Brain microvascular endothelial cell (primary cell): ENCODE data around the gene HYDIN.
"Not testable (repeated sequence)": the region's sequence is repeated elsewhere in the genome, so short reads cannot be mapped to it uniquely, and the experiment has no call there.

Experiments used
- DNase-seq: peaks from one replicate; pipeline ENCODE4 v3.0.0-alpha.2; 2020
- H3K27ac ChIP-seq: fragments of 250-450 bp; sonication (Bioruptor Pico); 2 replicates; pipeline ENCODE4 v1.5.1; 2020; ENCODE audit warnings: mild to moderate bottlenecking, moderate library complexity
- H3K27me3 ChIP-seq: fragments of 250-450 bp; sonication (Bioruptor Pico); replicated peaks from 2 replicates; pipeline ENCODE4 v1.5.1; 2020; ENCODE audit warnings: mild to moderate bottlenecking
- H3K36me3 ChIP-seq: fragments of 250-450 bp; sonication (Bioruptor Pico); replicated peaks from 2 replicates; pipeline ENCODE4 v1.5.1; 2020; ENCODE audit warnings: mild to moderate bottlenecking
- H3K4me3 ChIP-seq: 2 replicates; pipeline ENCODE4 v1.5.1; 2011; ENCODE audit warnings: low read depth, mild to moderate bottlenecking, control low read depth, low read length, moderate library complexity
- in situ Hi-C: cut with HindIII; loops from 2 replicates; pipeline ENCODE4 v1.10.0; 2017; ENCODE audit warnings: low sequenced_read_pairs, low pct_ligation_motif_present
- TF ChIP-seq, protein P1 (sequence below): IDR thresholded peaks from 2 replicates; pipeline ENCODE4 v1.5.1; 2011; ENCODE audit warnings: low read depth, mild to moderate bottlenecking, moderate library complexity, low read length, control low read depth, inconsistent platforms; ENCODE audit errors: missing control alignments

Gene HYDIN

DNA sequence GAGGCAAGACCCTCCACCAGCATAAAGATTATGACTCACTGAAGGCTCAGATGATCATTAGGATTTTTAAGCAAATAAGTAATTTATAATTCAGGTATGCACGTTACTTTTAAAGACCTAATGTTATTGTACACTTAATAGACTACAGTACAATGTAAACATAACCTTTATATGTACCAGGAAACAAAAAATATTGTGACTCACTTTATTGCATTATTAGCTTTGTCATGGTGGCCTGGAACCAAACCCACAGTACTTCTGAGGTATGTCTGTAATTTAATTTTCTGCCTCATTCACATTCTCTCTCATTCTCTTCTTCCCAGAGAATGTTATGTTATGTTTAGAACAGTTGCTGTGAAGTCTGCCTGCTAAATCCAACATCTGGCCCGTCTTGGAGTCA, 407.8 kb downstream of the HYDIN start:
- H3K27ac ChIP-seq, H3K36me3 ChIP-seq, DNase-seq, H3K27me3 ChIP-seq, H3K4me3 ChIP-seq, in situ Hi-C loops: not testable (repeated sequence)

DNA sequence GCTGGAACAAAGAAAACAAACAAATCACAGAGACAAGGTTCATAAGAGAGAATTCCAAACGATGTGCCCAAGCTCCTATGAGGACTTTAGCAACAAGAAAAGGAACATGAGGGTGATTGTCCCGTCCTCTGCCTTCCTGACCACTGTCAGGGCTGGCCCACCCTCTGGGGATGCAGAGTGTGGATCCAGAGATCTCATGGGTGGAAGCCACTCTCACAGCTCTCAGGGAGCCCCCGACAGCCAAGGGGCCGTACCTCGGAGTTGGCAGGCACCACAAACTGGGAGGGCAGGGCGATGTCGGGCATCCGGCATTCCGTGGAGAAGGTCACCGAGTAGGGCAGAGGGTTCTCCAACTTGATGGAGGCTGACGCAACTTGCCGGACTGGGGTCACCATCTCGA, 412.4 kb downstream of the HYDIN start:
- H3K36me3 ChIP-seq, H3K27me3 ChIP-seq, DNase-seq, H3K4me3 ChIP-seq, in situ Hi-C loops, H3K27ac ChIP-seq: not testable (repeated sequence)

DNA sequence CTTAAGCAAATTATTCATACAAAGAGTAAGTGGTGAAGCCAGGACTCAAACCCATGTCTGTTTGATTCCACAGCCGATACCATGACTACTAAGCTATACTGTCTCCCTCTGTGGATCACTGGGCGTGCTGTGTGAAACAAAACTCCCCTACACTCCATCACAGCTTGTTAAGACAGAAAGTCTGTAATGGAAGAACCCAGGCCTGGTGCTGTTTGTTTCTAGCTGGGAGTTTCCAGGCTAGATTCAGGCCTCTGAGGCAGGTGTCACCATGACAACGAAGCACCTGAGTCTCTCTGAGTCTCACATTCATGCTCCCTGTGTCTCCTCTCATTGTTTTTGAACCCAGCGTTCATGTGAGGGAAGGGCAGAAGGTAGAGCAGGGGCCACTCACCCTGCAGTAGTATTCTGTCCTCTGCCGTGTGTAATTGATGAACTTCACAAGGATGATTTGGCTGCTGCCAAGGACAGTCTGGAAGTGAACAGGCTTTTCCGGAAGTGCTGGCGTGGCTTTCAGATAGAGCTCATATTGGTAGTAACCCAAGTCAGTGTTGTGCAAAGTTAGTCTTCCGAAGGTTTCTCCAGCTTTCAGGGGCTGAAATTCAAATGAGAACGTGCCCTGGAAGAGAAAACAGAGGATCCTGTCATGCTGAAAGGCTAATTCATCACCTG, 421.0 kb downstream of the HYDIN start:
- H3K27ac ChIP-seq: no peak overlapping the region
- no peak for DNase-seq
- no peaks in the 10 kb centered on the region for H3K36me3 ChIP-seq
- H3K27me3 ChIP-seq: no peaks in the 10 kb centered on the region
- in situ Hi-C loops: no loop called here
- TF ChIP-seq, protein P1, sequence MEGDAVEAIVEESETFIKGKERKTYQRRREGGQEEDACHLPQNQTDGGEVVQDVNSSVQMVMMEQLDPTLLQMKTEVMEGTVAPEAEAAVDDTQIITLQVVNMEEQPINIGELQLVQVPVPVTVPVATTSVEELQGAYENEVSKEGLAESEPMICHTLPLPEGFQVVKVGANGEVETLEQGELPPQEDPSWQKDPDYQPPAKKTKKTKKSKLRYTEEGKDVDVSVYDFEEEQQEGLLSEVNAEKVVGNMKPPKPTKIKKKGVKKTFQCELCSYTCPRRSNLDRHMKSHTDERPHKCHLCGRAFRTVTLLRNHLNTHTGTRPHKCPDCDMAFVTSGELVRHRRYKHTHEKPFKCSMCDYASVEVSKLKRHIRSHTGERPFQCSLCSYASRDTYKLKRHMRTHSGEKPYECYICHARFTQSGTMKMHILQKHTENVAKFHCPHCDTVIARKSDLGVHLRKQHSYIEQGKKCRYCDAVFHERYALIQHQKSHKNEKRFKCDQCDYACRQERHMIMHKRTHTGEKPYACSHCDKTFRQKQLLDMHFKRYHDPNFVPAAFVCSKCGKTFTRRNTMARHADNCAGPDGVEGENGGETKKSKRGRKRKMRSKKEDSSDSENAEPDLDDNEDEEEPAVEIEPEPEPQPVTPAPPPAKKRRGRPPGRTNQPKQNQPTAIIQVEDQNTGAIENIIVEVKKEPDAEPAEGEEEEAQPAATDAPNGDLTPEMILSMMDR: no peak
- H3K4me3 ChIP-seq: no peak overlapping the region

DNA sequence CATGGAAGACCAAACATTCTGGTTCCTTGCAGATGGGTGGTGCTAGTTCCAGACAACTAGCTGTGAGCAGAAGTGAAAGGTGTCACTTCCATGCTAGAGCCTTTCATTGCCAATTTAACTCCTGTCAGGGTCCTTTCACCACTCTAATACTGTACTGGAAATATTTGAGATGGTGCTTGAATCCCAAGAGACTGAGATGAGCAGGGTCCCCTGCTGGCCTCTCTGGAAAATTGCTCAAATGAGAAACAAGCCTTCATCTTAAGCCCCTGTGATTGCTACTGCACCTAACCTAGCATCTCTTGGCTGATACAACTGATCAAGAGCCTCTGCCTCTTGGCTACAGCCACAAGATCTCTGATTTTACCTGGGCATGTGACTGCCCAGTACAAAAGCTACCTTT, 422.2 kb downstream of the HYDIN start:
- in situ Hi-C loops: no loop called here

DNA sequence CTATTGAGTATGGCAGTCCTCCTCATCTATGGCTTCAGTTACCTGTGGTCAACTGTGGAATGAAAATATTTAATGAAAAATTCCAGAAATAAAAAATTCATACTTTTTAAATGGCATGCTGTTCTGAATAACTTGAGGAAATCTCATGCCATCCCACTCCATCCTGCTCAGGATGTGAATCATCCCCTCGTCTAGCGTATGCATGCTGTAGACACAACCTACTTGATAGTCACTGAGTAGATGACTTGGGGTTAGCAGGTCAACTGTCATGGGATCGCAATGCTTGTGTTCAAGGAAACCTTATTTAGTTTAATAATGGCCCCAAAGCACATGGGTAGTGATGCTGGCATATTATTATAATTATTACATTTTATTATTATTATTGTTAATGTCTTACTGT, 424.7 kb downstream of the HYDIN start:
- Histone ChIP-seq H3K4me3 (no peak overlapping the region), H3K27me3 (no peaks in the 10 kb centered on the region), H3K27ac (peak overlapping the region; percentile 96), H3K36me3 (peaks cover 1% of the 10 kb centered on the region)
- TF ChIP-seq, protein P1: no peak
- peak; percentile 92 for DNase-seq
- in situ Hi-C loops: no loop called here

More for the DNA sequence above, 422.2 kb downstream of the HYDIN start:
- Histone ChIP-seq H3K27ac (no peak overlapping the region), H3K27me3 (no peaks in the 10 kb centered on the region), H3K36me3 (no peaks in the 10 kb centered on the region), H3K4me3 (no peak overlapping the region)
- TF ChIP-seq, protein P1: peak; percentile 62
- DNase-seq: no peak

DNA sequence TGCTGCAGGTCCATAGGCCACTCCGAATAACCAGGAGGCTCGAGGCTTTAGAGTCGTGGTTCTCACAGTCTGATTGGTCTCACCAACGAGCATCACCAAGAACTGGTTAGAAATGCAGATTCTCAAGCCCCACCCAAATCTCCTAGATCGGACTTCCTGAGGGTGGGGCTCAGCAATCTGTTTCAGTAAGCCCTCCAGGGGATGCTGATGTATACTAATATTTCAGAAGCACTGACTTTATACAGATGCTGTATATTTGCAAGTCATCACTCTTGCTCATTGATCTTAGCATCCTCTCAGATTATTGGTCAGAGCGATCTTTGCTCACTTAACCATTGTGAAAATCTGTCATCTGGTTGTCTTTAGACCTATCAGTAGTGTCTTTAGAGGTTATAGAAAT, 425.1 kb downstream of the HYDIN start:
- in situ Hi-C loops: no loop called here
- no peaks in the 10 kb centered on the region for H3K27me3 ChIP-seq
- H3K36me3 ChIP-seq: peaks cover 3% of the 10 kb centered on the region
- TF ChIP-seq, protein P1: no peak
- DNase-seq: no peak
- H3K4me3 ChIP-seq: no peak overlapping the region
- H3K27ac ChIP-seq: peak overlapping the region; percentile 96

DNA sequence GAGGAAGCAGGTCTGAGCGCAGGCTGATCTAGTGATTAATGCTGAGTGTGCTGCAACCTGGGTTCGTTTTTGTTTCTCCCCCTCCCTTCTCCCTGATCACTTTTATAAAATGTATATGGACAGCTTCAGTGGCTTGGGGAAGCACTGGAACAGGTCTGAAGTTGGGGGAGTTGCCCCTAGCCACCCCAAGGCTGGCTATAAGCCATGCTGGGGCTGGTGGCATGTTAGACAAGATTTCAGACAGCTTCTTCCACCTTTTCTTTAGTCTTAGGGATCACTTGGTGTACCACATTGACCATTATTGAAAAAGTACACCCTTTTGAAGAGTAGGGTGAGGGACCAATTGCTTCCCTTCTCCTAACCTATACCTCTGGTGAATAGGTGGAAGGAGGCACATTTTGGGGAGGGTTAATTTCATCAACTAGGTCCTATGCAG, 425.8 kb downstream of the HYDIN start:
- Histone ChIP-seq H3K4me3 (no peak overlapping the region), H3K27me3 (no peaks in the 10 kb centered on the region), H3K27ac (peak overlapping the region; percentile 96), H3K36me3 (peaks cover 3% of the 10 kb centered on the region)
- no peak for DNase-seq
- TF ChIP-seq, protein P1: no peak
- in situ Hi-C loops: no loop called here
